SK-N-SH treated with all-trans-retinoic acid at 6 μM for 48 hours (cell line): Measurements from ENCODE around the gene GALNT3.

ENCODE experiments used
- GLIS3 ChIP-seq: fragments of 250-450 bp; sonication (Bioruptor Pico); IDR thresholded peaks from 2 replicates; pipeline ENCODE4 v1.5.0; 2020; ENCODE audit warnings: mild to moderate bottlenecking, moderate library complexity
- ISL1 ChIP-seq: fragments of 250-450 bp; sonication (Bioruptor Pico); IDR thresholded peaks from 2 replicates; pipeline ENCODE4 v2.1.2; 2022; ENCODE audit warnings: mild to moderate bottlenecking, moderate library complexity
- OSR1 ChIP-seq: fragments of 250-450 bp; sonication (Bioruptor Pico); IDR thresholded peaks from 2 replicates; pipeline ENCODE4 v1.8.0; 2022; ENCODE audit warnings: moderate library complexity, mild to moderate bottlenecking, inconsistent platforms
- PPARA ChIP-seq: fragments of 250-450 bp; sonication (Bioruptor Pico); IDR thresholded peaks from 2 replicates; pipeline ENCODE4 v1.5.0; 2020; ENCODE audit warnings: mild to moderate bottlenecking, borderline replicate concordance
- RARB ChIP-seq: fragments of 250-450 bp; sonication (Bioruptor Pico); IDR thresholded peaks from 2 replicates; pipeline ENCODE4 v1.8.0; 2021; ENCODE audit warnings: mild to moderate bottlenecking, moderate library complexity
- TCF4 ChIP-seq: fragments of 250-450 bp; sonication (Bioruptor Pico); IDR thresholded peaks from 2 replicates; pipeline ENCODE4 v1.8.0; 2021; ENCODE audit warnings: mild to moderate bottlenecking, moderate library complexity, borderline replicate concordance
- TOX ChIP-seq: fragments of 250-450 bp; sonication (Bioruptor Pico); IDR thresholded peaks from 2 replicates; pipeline ENCODE4 v1.8.0; 2021; ENCODE audit warnings: mild to moderate bottlenecking, moderate library complexity, borderline replicate concordance
- ZFP3 ChIP-seq: fragments of 250-450 bp; sonication (Bioruptor Pico); IDR thresholded peaks from 2 replicates; pipeline ENCODE4 v1.5.0; 2020; ENCODE audit warnings: mild to moderate bottlenecking, moderate library complexity
- ZFP30 ChIP-seq: fragments of 450-650 bp; formaldehyde crosslinking; IDR thresholded peaks from 2 replicates; pipeline ENCODE4 v1.5.0; 2022; ENCODE audit warnings: mild to moderate bottlenecking, moderate library complexity
- ZNF565 ChIP-seq: fragments of 450-650 bp; formaldehyde crosslinking; conservative IDR thresholded peaks from 2 replicates; pipeline ENCODE4 v1.5.0; 2020; ENCODE audit warnings: low read depth, mild to moderate bottlenecking, moderate library complexity
- ZNF8 ChIP-seq: fragments of 450-650 bp; formaldehyde crosslinking; IDR thresholded peaks from 2 replicates; pipeline ENCODE4 v1.5.0; 2020; ENCODE audit warnings: mild to moderate bottlenecking, moderate library complexity
- TF ChIP-seq, protein P1 (sequence below): fragments of 250-450 bp; sonication (Bioruptor Pico); IDR thresholded peaks from 2 replicates; pipeline ENCODE4 v1.5.0; 2020; ENCODE audit warnings: mild to moderate bottlenecking, moderate library complexity
- TF ChIP-seq, protein P2 (sequence below): fragments of 250-450 bp; sonication (Bioruptor Pico); IDR thresholded peaks from 2 replicates; pipeline ENCODE4 v1.8.0; 2020; ENCODE audit warnings: mild to moderate bottlenecking, moderate library complexity, borderline replicate concordance
- TF ChIP-seq, protein P3 (sequence below): fragments of 250-450 bp; sonication (Bioruptor Pico); IDR thresholded peaks from 2 replicates; pipeline ENCODE4 v1.5.1; 2021; ENCODE audit warnings: mild to moderate bottlenecking, moderate library complexity

DNA sequence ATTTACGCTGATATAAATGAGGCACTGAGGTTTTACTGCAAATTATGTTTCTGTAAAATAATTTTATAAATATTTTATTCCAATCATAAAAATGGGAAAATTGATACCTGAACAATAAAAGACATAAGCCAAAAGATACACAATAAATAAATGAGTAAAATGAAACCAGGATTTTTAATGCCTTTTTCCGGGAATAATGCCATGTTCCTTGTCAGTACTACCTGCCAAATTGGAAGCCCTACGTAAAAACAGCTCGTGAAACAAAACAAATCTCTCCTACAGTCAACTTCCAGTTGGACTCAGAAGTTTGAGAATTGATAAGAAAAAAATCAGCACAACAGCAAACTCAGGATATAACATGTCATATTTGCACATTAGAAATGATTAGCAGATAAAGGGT lies 18.0 kb downstream of the GALNT3 start:
- TF ChIP-seq RARB (CRISPR knock-in tag) (no peak), PPARA (CRISPR knock-in tag) (no peak), ZFP3 (no peak), ZFP30 (CRISPR knock-in tag) (no peak), GLIS3 (CRISPR knock-in tag) (no peak), ISL1 (CRISPR knock-in tag) (no peak), TOX (CRISPR knock-in tag) (no peak), TCF4 (no peak), OSR1 (CRISPR knock-in tag) (no peak), ZNF8 (CRISPR knock-in tag) (no peak), ZNF565 (CRISPR knock-in tag) (no peak)
- TF ChIP-seq, protein P1, sequence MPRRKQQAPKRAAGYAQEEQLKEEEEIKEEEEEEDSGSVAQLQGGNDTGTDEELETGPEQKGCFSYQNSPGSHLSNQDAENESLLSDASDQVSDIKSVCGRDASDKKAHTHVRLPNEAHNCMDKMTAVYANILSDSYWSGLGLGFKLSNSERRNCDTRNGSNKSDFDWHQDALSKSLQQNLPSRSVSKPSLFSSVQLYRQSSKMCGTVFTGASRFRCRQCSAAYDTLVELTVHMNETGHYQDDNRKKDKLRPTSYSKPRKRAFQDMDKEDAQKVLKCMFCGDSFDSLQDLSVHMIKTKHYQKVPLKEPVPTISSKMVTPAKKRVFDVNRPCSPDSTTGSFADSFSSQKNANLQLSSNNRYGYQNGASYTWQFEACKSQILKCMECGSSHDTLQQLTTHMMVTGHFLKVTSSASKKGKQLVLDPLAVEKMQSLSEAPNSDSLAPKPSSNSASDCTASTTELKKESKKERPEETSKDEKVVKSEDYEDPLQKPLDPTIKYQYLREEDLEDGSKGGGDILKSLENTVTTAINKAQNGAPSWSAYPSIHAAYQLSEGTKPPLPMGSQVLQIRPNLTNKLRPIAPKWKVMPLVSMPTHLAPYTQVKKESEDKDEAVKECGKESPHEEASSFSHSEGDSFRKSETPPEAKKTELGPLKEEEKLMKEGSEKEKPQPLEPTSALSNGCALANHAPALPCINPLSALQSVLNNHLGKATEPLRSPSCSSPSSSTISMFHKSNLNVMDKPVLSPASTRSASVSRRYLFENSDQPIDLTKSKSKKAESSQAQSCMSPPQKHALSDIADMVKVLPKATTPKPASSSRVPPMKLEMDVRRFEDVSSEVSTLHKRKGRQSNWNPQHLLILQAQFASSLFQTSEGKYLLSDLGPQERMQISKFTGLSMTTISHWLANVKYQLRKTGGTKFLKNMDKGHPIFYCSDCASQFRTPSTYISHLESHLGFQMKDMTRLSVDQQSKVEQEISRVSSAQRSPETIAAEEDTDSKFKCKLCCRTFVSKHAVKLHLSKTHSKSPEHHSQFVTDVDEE (CRISPR knock-in tag), result no peak
- TF ChIP-seq, protein P2, sequence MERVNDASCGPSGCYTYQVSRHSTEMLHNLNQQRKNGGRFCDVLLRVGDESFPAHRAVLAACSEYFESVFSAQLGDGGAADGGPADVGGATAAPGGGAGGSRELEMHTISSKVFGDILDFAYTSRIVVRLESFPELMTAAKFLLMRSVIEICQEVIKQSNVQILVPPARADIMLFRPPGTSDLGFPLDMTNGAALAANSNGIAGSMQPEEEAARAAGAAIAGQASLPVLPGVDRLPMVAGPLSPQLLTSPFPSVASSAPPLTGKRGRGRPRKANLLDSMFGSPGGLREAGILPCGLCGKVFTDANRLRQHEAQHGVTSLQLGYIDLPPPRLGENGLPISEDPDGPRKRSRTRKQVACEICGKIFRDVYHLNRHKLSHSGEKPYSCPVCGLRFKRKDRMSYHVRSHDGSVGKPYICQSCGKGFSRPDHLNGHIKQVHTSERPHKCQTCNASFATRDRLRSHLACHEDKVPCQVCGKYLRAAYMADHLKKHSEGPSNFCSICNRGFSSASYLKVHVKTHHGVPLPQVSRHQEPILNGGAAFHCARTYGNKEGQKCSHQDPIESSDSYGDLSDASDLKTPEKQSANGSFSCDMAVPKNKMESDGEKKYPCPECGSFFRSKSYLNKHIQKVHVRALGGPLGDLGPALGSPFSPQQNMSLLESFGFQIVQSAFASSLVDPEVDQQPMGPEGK (CRISPR knock-in tag), result no peak
- TF ChIP-seq, protein P3, sequence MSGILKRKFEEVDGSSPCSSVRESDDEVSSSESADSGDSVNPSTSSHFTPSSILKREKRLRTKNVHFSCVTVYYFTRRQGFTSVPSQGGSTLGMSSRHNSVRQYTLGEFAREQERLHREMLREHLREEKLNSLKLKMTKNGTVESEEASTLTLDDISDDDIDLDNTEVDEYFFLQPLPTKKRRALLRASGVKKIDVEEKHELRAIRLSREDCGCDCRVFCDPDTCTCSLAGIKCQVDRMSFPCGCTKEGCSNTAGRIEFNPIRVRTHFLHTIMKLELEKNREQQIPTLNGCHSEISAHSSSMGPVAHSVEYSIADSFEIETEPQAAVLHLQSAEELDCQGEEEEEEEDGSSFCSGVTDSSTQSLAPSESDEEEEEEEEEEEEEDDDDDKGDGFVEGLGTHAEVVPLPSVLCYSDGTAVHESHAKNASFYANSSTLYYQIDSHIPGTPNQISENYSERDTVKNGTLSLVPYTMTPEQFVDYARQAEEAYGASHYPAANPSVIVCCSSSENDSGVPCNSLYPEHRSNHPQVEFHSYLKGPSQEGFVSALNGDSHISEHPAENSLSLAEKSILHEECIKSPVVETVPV (CRISPR knock-in tag), result no peak
